Panc1 (cell line): ENCODE measurements around the gene ENTHD1. TPM values are rescaled to one million over a fixed set of nuclear protein-coding genes. Genes with fewer than 3 reads are reported as not detected.

ENCODE experiments used
- ATAC-seq: fragments of 200-7000 bp; cut with Tn5 transposase; 2 replicates; pipeline ENCODE4 v1.9.1; 2020; ENCODE audit warnings: mild to moderate bottlenecking, moderate library complexity
- BruUV-seq: library from RNA; stranded (reverse); fragments of 400-500 nt; replicated peaks from 2 replicates; lab custom pipeline; 2021; lab: Mats Ljungman, UMichigan
- CTCF ChIA-PET: fragments of 300-600 bp; sonication (Branson Sonifier 250); formaldehyde crosslinking; loops from one replicate; lab custom pipeline; 2022; ENCODE audit warnings: antibody characterized with exemption; lab: Charles Lee
- POLR2A ChIA-PET: fragments of 300-600 bp; sonication (Branson Sonifier 250); formaldehyde crosslinking; loops from one replicate; lab custom pipeline; 2022; ENCODE audit warnings: antibody characterized with exemption; lab: Charles Lee
- DNase-seq: peaks from one replicate; pipeline ENCODE4 v3.0.0-alpha.2; 2010; ENCODE audit warnings: low read depth, low spot score
- H3K27ac ChIP-seq: 2 replicates; pipeline ENCODE4 v1.5.1; 2011; ENCODE audit warnings: mild to moderate bottlenecking, low read length, inconsistent platforms
- H3K27me3 ChIP-seq: fragments of 200-500 bp; sonication (Bioruptor generic); 2 replicates; pipeline ENCODE4 v1.6.0; 2014; ENCODE audit warnings: low read length, inconsistent platforms; ENCODE audit not compliant: control insufficient read depth, insufficient read depth
- H3K36me3 ChIP-seq: fragments of 200-500 bp; sonication (Bioruptor generic); 2 replicates; pipeline ENCODE4 v1.5.1; 2014; ENCODE audit warnings: inconsistent platforms, mild to moderate bottlenecking, low read length, moderate library complexity; ENCODE audit not compliant: control insufficient read depth, insufficient read depth
- H3K4me1 ChIP-seq: 2 replicates; pipeline ENCODE4 v1.5.1; 2011; ENCODE audit warnings: inconsistent platforms, mild to moderate bottlenecking, low read length, moderate library complexity; ENCODE audit not compliant: control insufficient read depth, insufficient read depth
- H3K4me3 ChIP-seq, 2 experiments: 2 replicates each; pipeline ENCODE4 v1.5.1; 2011 to 2012; ENCODE audit warnings: low read depth in 2 of 2, low read length in 2 of 2, mild to moderate bottlenecking in 2 of 2, inconsistent platforms in 1 of 2, moderate library complexity in 1 of 2
- H3K9me3 ChIP-seq: fragments of 200-500 bp; sonication (Bioruptor generic); 2 replicates; pipeline ENCODE4 v1.5.1; 2014; ENCODE audit warnings: low read depth, mild to moderate bottlenecking, inconsistent platforms, low read length, moderate library complexity; ENCODE audit not compliant: control insufficient read depth, insufficient read depth
- POLR2AphosphoS5 ChIP-seq: IDR thresholded peaks from 2 replicates; pipeline ENCODE4 v1.6.1; 2012; ENCODE audit warnings: mild to moderate bottlenecking, low read depth, low read length, moderate library complexity
- REST ChIP-seq, 2 experiments: IDR thresholded peaks; 2 replicates each; pipeline ENCODE4 v1.6.1; 2011 to 2012; ENCODE audit warnings: low read depth in 2 of 2, control low read depth in 1 of 2, low read length in 1 of 2, mild to moderate bottlenecking in 1 of 2, moderate library complexity in 1 of 2; ENCODE audit not compliant: insufficient read depth in 1 of 2
- SIN3A ChIP-seq: IDR thresholded peaks from 2 replicates; pipeline ENCODE4 v1.6.1; 2012; ENCODE audit warnings: low read depth, mild to moderate bottlenecking, low read length, moderate library complexity, borderline replicate concordance; ENCODE audit not compliant: insufficient read depth
- TCF7L2 ChIP-seq: IDR thresholded peaks from 2 replicates; pipeline ENCODE4 v1.6.1; 2011; ENCODE audit warnings: mild to moderate bottlenecking, low read depth, low read length, inconsistent platforms
- in situ Hi-C: cut with HindIII; loops from 2 replicates; pipeline ENCODE4 v1.10.0; 2016; ENCODE audit warnings: low sequenced_read_pairs, low pct_unique_long_range_greater_than_20kb
- intact Hi-C: fragments of 100-400 bp; cut with micrococcal nuclease; formaldehyde crosslinking; loops from one replicate; pipeline ENCODE4 v1.10.0; 2022; ENCODE audit not compliant: unreplicated experiment
- total RNA-seq: library from RNA; stranded (reverse); gene quantifications from one replicate; pipeline ENCODE4 v1.2.1, GENCODE V29; 2021; ENCODE audit not compliant: unreplicated experiment
- TF ChIP-seq, protein P1 (sequence below): fragments of 450-650 bp; IDR thresholded peaks from 2 replicates; pipeline ENCODE4 v1.5.1; 2017; ENCODE audit warnings: mild to moderate bottlenecking

Gene ENTHD1
- total RNA-seq, 1 experiment from 2014 or later: not detected

DNA sequence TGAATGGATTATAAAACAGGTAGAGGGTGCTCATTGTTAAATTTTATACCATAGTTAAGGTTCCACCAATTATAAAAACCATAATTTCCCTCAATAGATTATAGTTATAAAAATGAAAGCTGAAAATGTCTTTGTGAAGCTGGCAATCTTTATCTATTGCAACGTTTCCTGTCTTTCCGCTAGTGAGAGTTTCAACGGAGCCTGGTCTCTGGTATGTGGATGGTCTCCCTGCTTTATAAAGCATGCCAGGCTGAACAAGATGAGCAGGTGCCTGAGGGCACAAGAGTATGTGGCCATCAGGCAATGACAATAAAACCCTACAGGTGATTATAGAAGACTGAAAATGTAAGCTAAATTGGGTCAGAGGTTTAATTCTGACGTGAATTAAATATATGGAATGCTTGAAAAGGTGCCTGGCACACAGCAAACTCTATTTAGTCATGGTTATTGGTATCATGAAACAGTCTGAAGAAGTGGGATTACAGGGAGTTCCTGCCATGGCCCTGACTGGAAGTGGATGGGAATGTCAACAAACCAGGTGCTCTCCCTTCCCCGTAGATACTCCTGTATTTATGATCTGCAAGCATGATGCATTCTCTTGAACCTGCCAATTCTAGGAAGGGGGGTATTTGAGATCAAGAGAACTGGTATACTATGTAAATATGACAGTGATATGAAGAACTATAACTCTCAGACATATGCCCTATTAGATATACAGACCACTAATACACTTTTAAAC, 115.7 kb downstream of the ENTHD1 start:
- no peaks in the 10 kb centered on the region for H3K4me1 ChIP-seq
- no peak overlapping the region for H3K4me3 ChIP-seq
- DNase-seq: no peak
- H3K27ac ChIP-seq: no peak overlapping the region
- TF ChIP-seq, protein P1, sequence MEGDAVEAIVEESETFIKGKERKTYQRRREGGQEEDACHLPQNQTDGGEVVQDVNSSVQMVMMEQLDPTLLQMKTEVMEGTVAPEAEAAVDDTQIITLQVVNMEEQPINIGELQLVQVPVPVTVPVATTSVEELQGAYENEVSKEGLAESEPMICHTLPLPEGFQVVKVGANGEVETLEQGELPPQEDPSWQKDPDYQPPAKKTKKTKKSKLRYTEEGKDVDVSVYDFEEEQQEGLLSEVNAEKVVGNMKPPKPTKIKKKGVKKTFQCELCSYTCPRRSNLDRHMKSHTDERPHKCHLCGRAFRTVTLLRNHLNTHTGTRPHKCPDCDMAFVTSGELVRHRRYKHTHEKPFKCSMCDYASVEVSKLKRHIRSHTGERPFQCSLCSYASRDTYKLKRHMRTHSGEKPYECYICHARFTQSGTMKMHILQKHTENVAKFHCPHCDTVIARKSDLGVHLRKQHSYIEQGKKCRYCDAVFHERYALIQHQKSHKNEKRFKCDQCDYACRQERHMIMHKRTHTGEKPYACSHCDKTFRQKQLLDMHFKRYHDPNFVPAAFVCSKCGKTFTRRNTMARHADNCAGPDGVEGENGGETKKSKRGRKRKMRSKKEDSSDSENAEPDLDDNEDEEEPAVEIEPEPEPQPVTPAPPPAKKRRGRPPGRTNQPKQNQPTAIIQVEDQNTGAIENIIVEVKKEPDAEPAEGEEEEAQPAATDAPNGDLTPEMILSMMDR: no peak
- TF ChIP-seq POLR2AphosphoS5: no peak
- TF ChIP-seq TCF7L2: no peak
- TF ChIP-seq REST (IDR thresholded peaks at IDR 0.05; ENCODE audit: insufficient read depth in 1 of 2, low read depth in 2 of 2, low read length in 1 of 2): no peak
- TF ChIP-seq SIN3A: no peak
- H3K9me3 ChIP-seq: no peaks in the 10 kb centered on the region
- BruUV-seq: no TSS peak
- intact Hi-C loops: no loop called here
- peaks cover 2% of the 10 kb centered on the region; the same call in 1 of the 2 replicates for H3K27me3 ChIP-seq
- ChIA-PET CTCF (no interaction called here), POLR2A (no interaction called here)
- ATAC-seq: no peak
- no peaks in the 10 kb centered on the region for H3K36me3 ChIP-seq
- in situ Hi-C loops: no loop called here

- H3K4me1 ChIP-seq: no peaks in the 10 kb centered on the region
- ATAC-seq (no peak), DNase-seq (no peak)
- ChIA-PET POLR2A (no interaction called here), CTCF (interaction anchor here (0.5 kb wide), 1 partner anchor 113 kb away, joined by 4 read pairs; no protein-coding TSS in a partner anchor)
- H3K27ac ChIP-seq: no peak overlapping the region
- H3K27me3 ChIP-seq: peaks cover 3% of the 10 kb centered on the region; the same call in 1 of the 2 replicates
- no TSS peak for BruUV-seq
- H3K4me3 ChIP-seq: no peak overlapping the region
- H3K9me3 ChIP-seq: no peaks in the 10 kb centered on the region
- TF ChIP-seq TCF7L2 (no peak), POLR2AphosphoS5 (no peak), REST (IDR thresholded peaks at IDR 0.05; ENCODE audit: insufficient read depth in 1 of 2, low read depth in 2 of 2, low read length in 1 of 2) (no peak), SIN3A (no peak)
- H3K36me3 ChIP-seq: no peaks in the 10 kb centered on the region
- intact Hi-C loops: no loop called here
- in situ Hi-C loops: no loop called here
Observed at GRCh38 chr22:39776295-39777009, 117.1 kb downstream of the ENTHD1 start.
